Right atrium auricular region (tissue), 2 donors: ENCODE results near the gene PHLDA1. TPM values are rescaled to one million over a fixed set of nuclear protein-coding genes. Genes with fewer than 3 reads are reported as not detected.

ENCODE experiments used
- DNase-seq: peaks from one replicate; pipeline ENCODE4 v3.0.0-alpha.2; 2019; ENCODE audit warnings: low spot score
- H3K27ac ChIP-seq, 2 donors: fragments of 200-600 bp; sonication (generic); 1 replicate in 1 of 2; 2 replicates in 1 of 2; pipeline ENCODE4 v1.5.1; 2016 to 2019
- H3K27me3 ChIP-seq, 2 donors: fragments of 200-600 bp; sonication (generic); one replicate each; pipeline versions ENCODE4 v1.5.1 to v1.6.0; 2017 to 2019
- H3K36me3 ChIP-seq: fragments of 200-600 bp; sonication (generic); one replicate; pipeline ENCODE4 v1.5.1; 2016
- H3K4me1 ChIP-seq, 2 donors: fragments of 200-600 bp; sonication (generic); one replicate each; pipeline versions ENCODE4 v1.5.1 to v1.6.0; 2017 to 2019
- H3K4me3 ChIP-seq, 2 donors: fragments of 200-600 bp; sonication (generic); 1 replicate in 1 of 2; 2 replicates in 1 of 2; pipeline ENCODE4 v1.5.1; 2017 to 2019; ENCODE audit warnings: mild to moderate bottlenecking in 1 of 2, moderate library complexity in 1 of 2
- H3K9me3 ChIP-seq, 2 donors: fragments of 200-600 bp; sonication (generic); one replicate each; pipeline ENCODE4 v1.5.1; 2019
- CTCF ChIP-seq, 2 donors: fragments of 200-600 bp; sonication (generic); IDR thresholded peaks; one replicate each; pipeline ENCODE4 v1.5.1; 2019; ENCODE audit warnings: antibody characterized with exemption in 2 of 2
- total RNA-seq, 2 donors: library from RNA; depleted of rRNA; stranded (reverse); fragments of >200 nt; gene quantifications; one replicate each; pipeline ENCODE4 v1.1.0, GENCODE V29; 2016

The PHLDA1 gene
- total RNA-seq, 2 donors from 2014 or later = 6.7 to 22.2 TPM

GRCh38 chr12:75978677-75979076, 52.9 kb downstream of the PHLDA1 start:
- peak overlapping the region; percentile 69 to 78 for H3K27ac ChIP-seq
- H3K4me3 ChIP-seq = no peak overlapping the region
- no peaks in the 10 kb centered on the region for H3K9me3 ChIP-seq
- no peaks in the 10 kb centered on the region for H3K36me3 ChIP-seq
- DNase-seq = no peak
- peaks cover 0 to 40% of the 10 kb centered on the region in 2 donors for H3K4me1 ChIP-seq
- TF ChIP-seq CTCF (IDR thresholded peaks at IDR 0.05) = no peak
- no peaks in the 10 kb centered on the region for H3K27me3 ChIP-seq

GRCh38 chr12:75977952-75978671, 53.5 kb downstream of the PHLDA1 start:
- DNase-seq = peak; percentile 86
- no peak overlapping the region for H3K4me3 ChIP-seq
- H3K27ac ChIP-seq = peak overlapping the region; percentile 69 to 78
- no peaks in the 10 kb centered on the region for H3K9me3 ChIP-seq
- no peaks in the 10 kb centered on the region for H3K36me3 ChIP-seq
- no peak for TF ChIP-seq CTCF (IDR thresholded peaks at IDR 0.05)
- H3K27me3 ChIP-seq = no peaks in the 10 kb centered on the region
- H3K4me1 ChIP-seq = peaks cover 0 to 36% of the 10 kb centered on the region in 2 donors

GRCh38 chr12:75977590-75977951, 54.0 kb downstream of the PHLDA1 start:
- no peak overlapping the region for H3K4me3 ChIP-seq
- no peaks in the 10 kb centered on the region for H3K9me3 ChIP-seq
- no peak for TF ChIP-seq CTCF (IDR thresholded peaks at IDR 0.05)
- no peak for DNase-seq
- H3K4me1 ChIP-seq = peaks cover 0 to 31% of the 10 kb centered on the region in 2 donors
- no peaks in the 10 kb centered on the region for H3K36me3 ChIP-seq
- H3K27me3 ChIP-seq = no peaks in the 10 kb centered on the region
- peak overlapping the region; percentile 69 to 78 for H3K27ac ChIP-seq

- Histone ChIP-seq H3K36me3 (no peaks in the 10 kb centered on the region), H3K4me1 (peaks cover 0 to 26% of the 10 kb centered on the region in 2 donors), H3K27ac (peak overlapping the region; percentile 69 to 78), H3K9me3 (no peaks in the 10 kb centered on the region), H3K27me3 (no peaks in the 10 kb centered on the region), H3K4me3 (no peak overlapping the region)
- TF ChIP-seq CTCF (IDR thresholded peaks at IDR 0.05) = no peak
- no peak for DNase-seq
Measured at GRCh38 chr12:75976913-75977312, 54.7 kb downstream of the PHLDA1 start.

GRCh38 chr12:75976113-75976512, 55.5 kb downstream of the PHLDA1 start:
- Histone ChIP-seq H3K4me1 (peaks cover 0 to 18% of the 10 kb centered on the region in 2 donors), H3K36me3 (no peaks in the 10 kb centered on the region), H3K4me3 (no peak overlapping the region), H3K27me3 (no peaks in the 10 kb centered on the region), H3K9me3 (no peaks in the 10 kb centered on the region), H3K27ac (no peak overlapping the region)
- no peak for DNase-seq
- TF ChIP-seq CTCF (IDR thresholded peaks at IDR 0.05) = no peak

- no peak for DNase-seq
- Histone ChIP-seq H3K4me3 (no peak overlapping the region), H3K36me3 (no peaks in the 10 kb centered on the region), H3K4me1 (peaks cover 0 to 18% of the 10 kb centered on the region in 2 donors), H3K27me3 (no peaks in the 10 kb centered on the region), H3K9me3 (no peaks in the 10 kb centered on the region), H3K27ac (no peak overlapping the region)
- TF ChIP-seq CTCF (IDR thresholded peaks at IDR 0.05) = no peak
Measured at GRCh38 chr12:75975702-75976101, 55.9 kb downstream of the PHLDA1 start.
